ENCODE measurements around the gene PLLP.

The PLLP gene

GRCh38 chr16:57209780-57210179 is 74.7 kb downstream of the PLLP start:
- no peak for DNase-seq

GRCh38 chr16:57208926-57209325 is 75.5 kb downstream of the PLLP start:
- no peak for DNase-seq
